Heart left ventricle (tissue), 16 donors: Measurements from ENCODE around the gene PLB1. TPM values are rescaled to one million over a fixed set of nuclear protein-coding genes. Genes with fewer than 3 reads are reported as not detected.
A peak's percentile ranks its signal among the peaks of the same experiment; 100 is the strongest.

ENCODE experiments used
- ATAC-seq, 4 donors: fragments of 200-7000 bp; cut with Tn5 transposase; one replicate each; pipeline ENCODE4 v1.9.1; 2020 to 2022; ENCODE audit warnings: moderate library complexity in 4 of 4, mild to moderate bottlenecking in 3 of 4, moderate number of reproducible peaks in 1 of 4
- DNase-seq, 5 donors: peaks; one replicate each; pipeline ENCODE4 v3.0.0-alpha.2; 2020
- H3K27ac ChIP-seq, 12 donors: fragments of 200-600 bp; sonication (generic) in 4 of 12; one replicate each; pipeline versions ENCODE4 v1.5.0 to v1.8.0; 2016 to 2022; ENCODE audit warnings: mild to moderate bottlenecking in 2 of 12
- H3K27me3 ChIP-seq, 9 donors: fragments of 200-600 bp; sonication (generic) in 2 of 9; one replicate each; pipeline versions ENCODE4 v1.5.1 to v1.8.0; 2016 to 2022; ENCODE audit warnings: mild to moderate bottlenecking in 3 of 9
- H3K36me3 ChIP-seq, 9 donors: fragments of 200-600 bp; sonication (generic) in 2 of 9; one replicate each; pipeline versions ENCODE4 v1.5.0 to v1.8.0; 2018 to 2022; ENCODE audit warnings: mild to moderate bottlenecking in 2 of 9
- H3K4me1 ChIP-seq, 12 donors: fragments of 200-600 bp; sonication (generic) in 4 of 12; one replicate each; pipeline versions ENCODE4 v1.5.0 to v1.8.0; 2016 to 2022; ENCODE audit warnings: mild to moderate bottlenecking in 3 of 12
- H3K4me3 ChIP-seq, 12 donors: fragments of 200-600 bp; sonication (generic) in 4 of 12; one replicate each; pipeline versions ENCODE4 v1.5.0 to v1.8.0; 2017 to 2022; ENCODE audit warnings: mild to moderate bottlenecking in 9 of 12, moderate library complexity in 4 of 12
- H3K9me3 ChIP-seq, 12 donors: fragments of 200-600 bp; sonication (generic) in 4 of 12; one replicate each; pipeline versions ENCODE4 v1.5.0 to v1.8.0; 2016 to 2022; ENCODE audit warnings: mild to moderate bottlenecking in 1 of 12
- POLR2A ChIP-seq, 2 donors: fragments of 450-650 bp; IDR thresholded peaks; one replicate each; pipeline ENCODE4 v1.6.1; 2017; ENCODE audit warnings: antibody characterized with exemption in 2 of 2, mild to moderate bottlenecking in 2 of 2, moderate library complexity in 2 of 2
- WGBS, 4 donors: extraction: QIAGEN DNeasy Blood & Tissue Kit in 2 of 4; methylation state at CpG; one replicate each; pipeline versions ENCODE4 v1.1.5 to v1.1.7; 2013 to 2018; 5-methylcytosine and 5-hydroxymethylcytosine counted together
- intact Hi-C, 10 donors: fragments of 100-400 bp; cut with DNase I; formaldehyde crosslinking; loops; one replicate each; pipeline versions ENCODE4 v1.11.1 to v1.14.2; 2022
- polyA plus RNA-seq, 2 donors: library from polyadenylated mRNA; stranded (reverse); fragments of 200-250 nt; gene quantifications; one replicate each; pipeline ENCODE4 v1.2.3, GENCODE V29; 2013
- total RNA-seq, 9 donors: library from RNA; depleted of rRNA in 2 of 9; stranded (reverse); fragments of >200 nt in 2 of 9; fragmentation: NEBNext Ultra II Directional in 3 of 9; extraction: Animal tissue kit (Norgen Biotek cat#: 25700) in 3 of 9; gene quantifications; one replicate each; pipeline versions ENCODE4 v1.1.0 to v1.2.4, GENCODE V29; 2016 to 2023
- TF ChIP-seq, protein P1 (sequence below), 12 donors: fragments of 200-600 bp; sonication (generic) in 4 of 12; IDR thresholded peaks; one replicate each; pipeline versions ENCODE4 v1.5.0 to v1.8.0; 2018 to 2022; ENCODE audit warnings: antibody characterized with exemption in 12 of 12, mild to moderate bottlenecking in 5 of 12
- donor health status: ischemic (EF 13 %, LVEDD 7.1; RV severe dilation, severe dysfunction).
- donor health status: healthy with polysubstance abuse.
- donor health status: DM: no; HTN: yes; CAD: no.
- donor health status: DM: no; HTN: no; CAD: no.
- donor health status: ischemic (EF 25% LVEDD 6.9; RV normal size, moderate dysfunction).
- donor health status: ischemic (EF 25% LVEDD 5.7; RV mildly dilated, moderate dysfunction).
- donor health status: healthy.
- donor health status: DM: yes; HTN: yes; CAD: no.
- donor health status: ischemic (EF 35%, LVEDD 5.7; RV mildly dilated, moderate dysfunction).
- donor health status: nonischemic (EF 11% LVEDD 7.7; RV severe dilation, severe dysfunction).
- donor health status: DM: yes; HTN: yes; CAD: no.
- donor health status: PGD.
- donor health status: ischemic (EF 29% LVEDD 5.4; RV normal size, mild dysfunction).
- donor health status: nonischemic (EF 23%, LVEDD 6.1; RV moderate dilation, normal function).

The PLB1 gene
- total and polyA plus RNA-seq, 11 donors = 0.35 to 5.5 (median 1.3) TPM

DNA sequence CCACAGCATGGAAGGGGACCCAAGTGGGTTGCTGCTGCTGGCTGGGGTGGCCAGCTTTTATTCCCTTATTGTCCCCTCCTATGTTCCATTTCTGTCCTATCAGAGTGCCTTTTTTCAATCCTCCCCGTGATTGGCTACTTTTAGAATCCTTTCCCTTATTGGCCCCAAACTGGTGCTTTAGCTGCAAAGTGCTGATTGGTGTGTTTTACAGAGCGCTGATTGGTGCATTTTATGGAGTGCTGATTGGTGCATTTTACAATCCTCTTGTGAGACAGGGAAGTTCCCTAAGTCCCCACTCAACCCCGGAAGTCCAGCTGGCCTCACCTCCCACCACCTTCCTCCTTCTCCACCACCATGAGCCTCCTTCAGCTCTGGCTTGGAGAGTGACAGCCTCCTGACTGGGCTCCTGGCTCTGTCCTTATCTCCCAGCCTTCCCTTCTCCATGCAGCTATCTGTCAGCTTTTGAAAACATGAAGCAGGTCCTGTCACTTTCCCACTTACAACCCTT lies 20.7 kb upstream of the PLB1 start:
- DNase-seq (no peak), ATAC-seq (peak in 1 of 4 donors; percentile 28)
- H3K27ac ChIP-seq = no peak overlapping the region
- intact Hi-C loops = no loop called here
- 73 to 88% (median 85%) methylated on average over 3 of the region's 3 CpGs for WGBS, 4 donors
- H3K4me3 ChIP-seq = no peak overlapping the region
- no peak for TF ChIP-seq POLR2A (IDR thresholded peaks at IDR 0.05)
- TF ChIP-seq, protein P1, sequence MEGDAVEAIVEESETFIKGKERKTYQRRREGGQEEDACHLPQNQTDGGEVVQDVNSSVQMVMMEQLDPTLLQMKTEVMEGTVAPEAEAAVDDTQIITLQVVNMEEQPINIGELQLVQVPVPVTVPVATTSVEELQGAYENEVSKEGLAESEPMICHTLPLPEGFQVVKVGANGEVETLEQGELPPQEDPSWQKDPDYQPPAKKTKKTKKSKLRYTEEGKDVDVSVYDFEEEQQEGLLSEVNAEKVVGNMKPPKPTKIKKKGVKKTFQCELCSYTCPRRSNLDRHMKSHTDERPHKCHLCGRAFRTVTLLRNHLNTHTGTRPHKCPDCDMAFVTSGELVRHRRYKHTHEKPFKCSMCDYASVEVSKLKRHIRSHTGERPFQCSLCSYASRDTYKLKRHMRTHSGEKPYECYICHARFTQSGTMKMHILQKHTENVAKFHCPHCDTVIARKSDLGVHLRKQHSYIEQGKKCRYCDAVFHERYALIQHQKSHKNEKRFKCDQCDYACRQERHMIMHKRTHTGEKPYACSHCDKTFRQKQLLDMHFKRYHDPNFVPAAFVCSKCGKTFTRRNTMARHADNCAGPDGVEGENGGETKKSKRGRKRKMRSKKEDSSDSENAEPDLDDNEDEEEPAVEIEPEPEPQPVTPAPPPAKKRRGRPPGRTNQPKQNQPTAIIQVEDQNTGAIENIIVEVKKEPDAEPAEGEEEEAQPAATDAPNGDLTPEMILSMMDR (IDR thresholded peaks at IDR 0.05) = no peak
- no peaks in the 10 kb centered on the region for H3K9me3 ChIP-seq
- peaks cover 0 to 3% (median 0%) of the 10 kb centered on the region in 12 donors for H3K4me1 ChIP-seq
- no peaks in the 10 kb centered on the region for H3K27me3 ChIP-seq
- H3K36me3 ChIP-seq = no peaks in the 10 kb centered on the region

DNA sequence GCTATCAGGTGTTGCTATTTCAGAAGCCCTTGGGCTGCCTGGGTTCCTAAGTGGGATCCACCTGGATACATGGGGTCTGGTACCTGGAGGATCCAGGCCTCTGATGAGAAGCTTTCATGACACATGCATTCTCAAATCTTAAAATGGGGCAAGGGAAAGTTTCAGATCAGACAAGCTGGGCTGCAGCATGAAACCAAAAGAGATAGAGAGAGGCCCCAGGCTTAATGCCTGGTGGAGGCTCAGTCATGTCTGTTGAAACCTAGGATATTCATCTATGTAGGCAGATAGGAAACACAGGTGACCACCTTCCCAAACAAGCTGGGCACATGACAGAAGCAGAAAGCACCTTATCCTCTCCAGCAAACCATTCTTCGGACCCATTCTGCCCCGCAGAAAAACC lies 18.8 kb upstream of the PLB1 start:
- TF ChIP-seq, protein P1 (IDR thresholded peaks at IDR 0.05) = no peak
- no peak for TF ChIP-seq POLR2A (IDR thresholded peaks at IDR 0.05)
- Histone ChIP-seq H3K27me3 (no peaks in the 10 kb centered on the region), H3K27ac (no peak overlapping the region), H3K9me3 (no peaks in the 10 kb centered on the region), H3K4me3 (no peak overlapping the region), H3K4me1 (no peaks in the 10 kb centered on the region), H3K36me3 (no peaks in the 10 kb centered on the region)
- intact Hi-C loops = no loop called here
- DNase-seq = no peak
- WGBS, 4 donors = 93 to 100% (median 96%) methylated on average over 2 of the region's 2 CpGs
- no peak for ATAC-seq

DNA sequence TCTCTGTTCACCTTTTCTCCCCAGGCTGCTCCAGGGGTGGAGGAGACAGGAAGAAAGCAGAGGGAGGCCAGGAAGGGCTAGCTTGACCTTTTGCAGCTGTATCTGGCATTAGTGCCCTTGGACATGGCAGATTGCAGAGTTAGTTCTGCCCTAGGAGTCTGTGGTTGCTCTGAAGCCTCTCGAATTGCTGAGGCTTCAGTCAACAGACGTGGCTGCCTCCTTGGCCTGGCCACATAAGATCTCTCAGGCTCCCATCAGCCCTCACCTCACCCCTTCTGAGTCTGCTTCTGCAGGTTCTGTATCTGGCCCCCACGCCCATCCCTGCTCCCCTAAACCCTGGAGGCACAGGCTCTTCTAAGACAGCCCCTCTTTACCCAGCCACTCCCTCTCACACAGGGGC lies 18.2 kb upstream of the PLB1 start:
- Histone ChIP-seq H3K27ac (no peak overlapping the region), H3K4me3 (no peak overlapping the region), H3K4me1 (no peaks in the 10 kb centered on the region), H3K9me3 (no peaks in the 10 kb centered on the region), H3K27me3 (no peaks in the 10 kb centered on the region), H3K36me3 (no peaks in the 10 kb centered on the region)
- intact Hi-C loops = no loop called here
- ATAC-seq (no peak), DNase-seq (no peak)
- WGBS, 4 donors = 70 to 88% (median 81%) methylated on average over 2 to 3 of the region's 3 CpGs
- TF ChIP-seq, protein P1 (IDR thresholded peaks at IDR 0.05) = no peak

DNA sequence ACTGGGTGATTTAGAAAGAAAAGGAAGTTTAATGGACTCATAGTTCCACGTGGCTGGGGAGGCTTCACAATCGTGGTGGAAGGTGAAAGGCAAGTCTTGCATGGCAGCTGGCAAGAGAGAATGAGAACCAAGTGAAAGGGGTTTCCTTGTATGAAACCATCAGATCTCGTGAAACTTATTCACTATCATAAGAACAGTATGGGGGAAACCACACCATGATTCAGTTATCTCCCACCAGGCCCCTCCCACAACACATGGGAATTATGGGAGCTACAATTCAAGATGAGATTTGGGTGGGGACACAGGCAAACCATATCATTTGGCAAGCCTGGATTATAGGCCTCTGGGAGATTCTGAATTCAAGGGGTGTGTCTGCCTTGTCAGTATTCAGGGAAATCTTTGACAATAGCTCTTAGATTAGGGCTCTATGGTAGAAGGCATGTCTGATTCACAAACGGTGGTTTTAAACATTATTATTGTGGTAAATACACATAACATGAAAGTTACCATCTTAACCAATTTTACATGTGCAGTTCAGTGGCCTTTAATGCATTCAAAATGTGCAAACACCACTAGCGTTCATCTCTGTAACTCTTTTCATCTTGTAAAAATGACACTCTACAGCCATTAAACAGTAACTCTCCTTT lies 15.3 kb upstream of the PLB1 start:
- H3K4me1 ChIP-seq = no peaks in the 10 kb centered on the region
- 75 to 82% (median 81%) methylated on average over 5 of the region's 5 CpGs for WGBS, 4 donors
- no peaks in the 10 kb centered on the region for H3K9me3 ChIP-seq
- TF ChIP-seq, protein P1 (IDR thresholded peaks at IDR 0.05) = no peak
- TF ChIP-seq POLR2A (IDR thresholded peaks at IDR 0.05) = no peak
- no peak overlapping the region for H3K4me3 ChIP-seq
- no peak overlapping the region for H3K27ac ChIP-seq
- no peaks in the 10 kb centered on the region for H3K27me3 ChIP-seq
- DNase-seq (no peak), ATAC-seq (no peak)
- H3K36me3 ChIP-seq = no peaks in the 10 kb centered on the region
- intact Hi-C loops = no loop called here
